ENCODE data around the gene IBTK.
"Not testable (repeated sequence)": the region's sequence is repeated elsewhere in the genome, so short reads cannot be mapped to it uniquely, and the experiment has no call there.

The IBTK gene, protein sequence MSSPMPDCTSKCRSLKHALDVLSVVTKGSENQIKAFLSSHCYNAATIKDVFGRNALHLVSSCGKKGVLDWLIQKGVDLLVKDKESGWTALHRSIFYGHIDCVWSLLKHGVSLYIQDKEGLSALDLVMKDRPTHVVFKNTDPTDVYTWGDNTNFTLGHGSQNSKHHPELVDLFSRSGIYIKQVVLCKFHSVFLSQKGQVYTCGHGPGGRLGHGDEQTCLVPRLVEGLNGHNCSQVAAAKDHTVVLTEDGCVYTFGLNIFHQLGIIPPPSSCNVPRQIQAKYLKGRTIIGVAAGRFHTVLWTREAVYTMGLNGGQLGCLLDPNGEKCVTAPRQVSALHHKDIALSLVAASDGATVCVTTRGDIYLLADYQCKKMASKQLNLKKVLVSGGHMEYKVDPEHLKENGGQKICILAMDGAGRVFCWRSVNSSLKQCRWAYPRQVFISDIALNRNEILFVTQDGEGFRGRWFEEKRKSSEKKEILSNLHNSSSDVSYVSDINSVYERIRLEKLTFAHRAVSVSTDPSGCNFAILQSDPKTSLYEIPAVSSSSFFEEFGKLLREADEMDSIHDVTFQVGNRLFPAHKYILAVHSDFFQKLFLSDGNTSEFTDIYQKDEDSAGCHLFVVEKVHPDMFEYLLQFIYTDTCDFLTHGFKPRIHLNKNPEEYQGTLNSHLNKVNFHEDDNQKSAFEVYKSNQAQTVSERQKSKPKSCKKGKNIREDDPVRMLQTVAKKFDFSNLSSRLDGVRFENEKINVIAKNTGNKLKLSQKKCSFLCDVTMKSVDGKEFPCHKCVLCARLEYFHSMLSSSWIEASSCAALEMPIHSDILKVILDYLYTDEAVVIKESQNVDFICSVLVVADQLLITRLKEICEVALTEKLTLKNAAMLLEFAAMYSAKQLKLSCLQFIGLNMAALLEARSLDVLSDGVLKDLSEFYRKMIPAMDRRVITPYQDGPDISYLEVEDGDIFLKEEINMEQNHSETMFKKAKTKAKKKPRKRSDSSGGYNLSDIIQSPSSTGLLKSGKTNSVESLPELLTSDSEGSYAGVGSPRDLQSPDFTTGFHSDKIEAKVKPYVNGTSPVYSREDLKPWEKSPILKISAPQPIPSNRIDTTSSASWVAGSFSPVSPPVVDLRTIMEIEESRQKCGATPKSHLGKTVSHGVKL (N-terminal part only)

DNA sequence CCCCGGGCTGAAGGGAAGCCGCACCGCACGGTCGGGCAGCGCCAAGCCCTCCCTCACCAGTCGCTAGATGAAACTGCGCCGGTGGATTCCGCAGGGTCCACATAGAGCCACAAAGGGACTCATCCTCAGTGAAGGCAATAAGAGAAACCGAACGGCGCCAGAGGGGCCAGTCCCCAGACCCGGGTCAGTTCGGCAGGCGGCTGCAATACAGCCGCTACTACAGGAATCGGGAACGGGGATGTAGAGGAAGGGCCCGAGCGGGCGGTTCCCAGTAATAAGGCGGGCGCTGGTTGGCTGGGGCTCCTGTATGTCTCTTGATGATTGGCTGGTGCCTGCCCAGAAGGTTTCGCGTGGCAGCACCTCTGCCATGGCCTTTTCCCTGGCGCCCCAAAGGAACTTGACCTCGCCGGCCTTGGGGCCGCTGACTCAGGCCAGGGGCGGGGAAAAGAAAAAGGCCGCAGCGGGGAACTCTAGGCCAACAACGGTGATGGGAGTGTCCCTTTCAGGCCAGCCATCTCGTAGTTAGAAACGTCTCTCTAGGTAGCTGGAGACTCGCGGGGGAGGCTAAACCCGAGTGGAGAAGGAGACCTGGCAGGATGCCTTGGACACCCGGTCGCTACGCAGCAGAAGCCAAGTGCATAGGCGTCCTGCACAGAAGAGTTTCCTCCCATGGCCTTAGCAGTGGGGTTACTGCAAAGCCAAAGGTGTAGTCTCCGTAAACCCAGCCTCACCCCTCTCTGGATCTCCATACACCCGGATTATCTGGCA lies at the start of gene IBTK:
TSS of gene IBTK (minus strand) at position 240 of the 768 bp plus-strand sequence. CDS start 7,258 bp downstream, outside the sequence.
- peak; percentile 81 for DNase-seq (ENCODE audit: low read depth)

DNA sequence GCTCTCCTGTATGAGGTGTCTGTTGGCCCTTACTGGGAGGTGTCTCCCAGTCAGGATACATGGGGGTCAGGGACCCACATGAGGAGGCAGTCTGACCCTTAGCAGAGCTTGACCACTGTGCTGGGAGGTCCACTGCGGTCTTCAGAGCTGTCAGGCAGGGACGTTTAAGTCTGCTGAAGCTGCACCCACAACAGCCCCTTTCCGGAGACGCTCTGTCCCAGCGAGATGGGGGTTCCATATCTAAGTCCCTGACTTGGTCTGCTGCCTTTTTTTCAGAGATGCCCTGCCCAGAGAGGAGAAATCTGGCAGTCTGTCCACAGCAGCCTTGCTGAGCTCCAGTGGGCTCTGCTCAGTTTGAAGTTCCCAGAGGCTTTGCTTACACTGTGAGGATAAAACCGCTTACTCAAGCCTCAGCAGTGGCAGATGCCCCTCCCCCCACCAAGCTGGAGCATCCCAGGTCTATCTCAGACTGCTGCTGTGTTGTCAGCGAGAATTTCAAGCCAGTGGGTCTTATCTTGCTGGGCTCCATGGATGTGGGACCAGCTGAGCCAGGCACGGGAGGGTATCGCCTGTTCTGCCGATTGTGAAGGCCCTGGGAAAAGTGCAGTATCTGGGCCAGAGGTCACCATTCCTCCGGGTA lies 36.3 kb upstream of the IBTK start:
- no peak for DNase-seq (ENCODE audit: low read depth)

DNA sequence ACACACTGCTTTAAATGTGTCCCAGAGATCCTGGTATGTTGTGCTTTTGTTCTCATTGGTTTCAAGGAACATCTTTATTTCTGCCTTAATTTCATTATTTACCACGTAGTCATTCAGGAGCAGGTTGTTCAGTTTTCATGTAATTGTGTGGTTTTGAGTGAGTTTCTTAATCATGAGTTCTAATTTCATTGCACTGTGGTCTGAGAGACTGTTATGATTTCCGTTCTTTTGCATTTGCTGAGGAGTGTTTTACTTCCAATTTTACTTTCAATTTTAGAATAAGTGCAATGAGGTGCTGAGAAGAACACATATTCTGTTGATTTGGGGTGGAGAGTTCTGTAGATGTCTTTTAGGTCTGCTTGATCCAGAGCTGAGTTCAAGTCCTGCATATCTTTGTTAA lies 34.0 kb upstream of the IBTK start:
- not testable (repeated sequence) for DNase-seq (ENCODE audit: low read depth)

DNA sequence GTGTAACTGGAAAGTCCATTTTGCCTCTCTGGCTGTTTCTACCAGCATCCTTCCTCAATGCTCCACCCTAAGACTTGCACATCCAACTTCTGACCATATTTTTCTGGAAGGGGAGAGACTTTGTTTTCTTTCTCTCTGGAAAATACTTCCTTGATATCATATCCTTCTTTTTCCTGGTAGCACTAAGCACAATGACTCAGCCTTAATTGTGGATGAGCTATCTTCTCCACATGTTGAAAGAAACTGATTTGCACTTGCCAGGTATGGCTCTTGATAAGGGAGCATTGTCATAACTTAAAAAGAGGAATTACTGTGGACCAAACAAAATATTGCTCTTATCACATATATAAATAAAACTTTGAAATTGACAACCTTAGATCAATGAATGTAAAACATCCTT lies 30.1 kb upstream of the IBTK start:
- DNase-seq (ENCODE audit: low read depth) = no peak

DNA sequence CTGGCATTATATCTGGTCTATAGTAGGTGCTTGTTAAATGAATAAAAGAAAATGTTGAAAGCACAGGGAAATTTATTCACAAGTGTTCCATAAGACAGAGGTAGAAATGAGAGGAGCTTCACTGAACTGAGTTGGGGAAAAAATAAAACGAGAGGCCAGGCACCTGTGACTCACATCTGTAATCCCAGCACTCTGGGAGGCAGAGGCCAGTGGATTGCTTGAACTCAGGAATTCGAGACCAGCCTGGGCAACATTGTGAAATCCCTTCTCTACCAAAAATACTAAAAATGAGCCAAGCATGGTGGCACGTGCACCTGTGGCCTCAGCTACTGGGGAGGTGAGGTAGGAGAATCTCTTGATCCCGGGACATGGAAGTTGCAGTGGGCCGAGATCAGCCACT lies 28.1 kb upstream of the IBTK start:
- DNase-seq (ENCODE audit: low read depth) = no peak

DNA sequence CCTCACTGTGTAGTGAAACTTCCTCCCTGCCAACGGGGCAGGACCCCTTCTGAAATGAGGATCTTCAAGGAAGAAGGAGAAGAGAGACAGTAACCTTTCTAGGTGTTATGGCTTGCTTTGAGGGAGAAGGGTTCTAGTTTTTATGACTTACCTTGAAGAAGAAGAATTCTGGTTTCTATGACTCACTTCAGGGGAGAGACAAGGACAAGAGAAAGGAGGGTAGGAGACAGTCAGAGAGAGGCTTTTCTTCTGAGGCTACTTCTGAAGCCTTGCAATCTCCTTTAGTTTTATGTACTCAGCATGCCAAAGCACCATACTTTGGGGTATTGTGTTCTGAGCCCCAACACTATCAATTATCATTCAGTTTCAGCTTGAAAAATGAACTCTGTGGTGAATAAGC lies 25.8 kb upstream of the IBTK start:
- no peak for DNase-seq (ENCODE audit: low read depth)

DNA sequence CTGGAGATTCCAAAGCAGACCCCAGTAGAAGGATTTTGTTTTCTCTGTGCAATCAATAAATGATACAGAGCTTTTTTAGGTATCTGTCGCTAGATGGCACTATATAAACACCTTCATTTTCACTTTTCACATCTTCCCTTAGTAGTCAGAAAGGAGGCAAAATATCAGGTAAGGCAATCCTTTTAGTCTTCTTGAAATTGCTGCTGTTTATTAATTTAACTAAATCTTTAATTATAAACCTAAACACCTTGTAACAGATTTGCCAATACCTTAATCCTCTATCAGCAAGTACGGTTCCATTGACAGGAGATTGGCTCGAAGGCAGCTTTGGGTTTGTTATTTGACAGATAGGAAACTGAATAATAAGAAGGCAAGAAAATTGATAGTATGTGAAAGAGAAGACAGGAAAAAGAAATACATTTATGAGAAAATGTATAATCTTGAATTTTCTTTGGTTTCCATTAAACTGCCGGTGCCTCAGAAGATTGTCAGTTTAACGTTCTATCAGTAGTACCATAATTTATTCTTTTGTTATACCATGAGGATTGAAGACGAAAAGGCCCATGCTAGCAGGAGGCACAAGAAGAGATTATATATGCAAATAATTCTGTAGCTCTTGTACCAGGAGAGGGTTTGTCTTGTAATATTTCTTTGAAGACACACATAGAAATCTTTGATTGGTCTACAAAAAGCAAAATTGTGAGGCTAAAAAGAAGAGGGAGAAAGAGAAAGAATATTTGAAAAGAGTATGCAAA lies 23.5 kb upstream of the IBTK start:
- no peak for DNase-seq (ENCODE audit: low read depth)

DNA sequence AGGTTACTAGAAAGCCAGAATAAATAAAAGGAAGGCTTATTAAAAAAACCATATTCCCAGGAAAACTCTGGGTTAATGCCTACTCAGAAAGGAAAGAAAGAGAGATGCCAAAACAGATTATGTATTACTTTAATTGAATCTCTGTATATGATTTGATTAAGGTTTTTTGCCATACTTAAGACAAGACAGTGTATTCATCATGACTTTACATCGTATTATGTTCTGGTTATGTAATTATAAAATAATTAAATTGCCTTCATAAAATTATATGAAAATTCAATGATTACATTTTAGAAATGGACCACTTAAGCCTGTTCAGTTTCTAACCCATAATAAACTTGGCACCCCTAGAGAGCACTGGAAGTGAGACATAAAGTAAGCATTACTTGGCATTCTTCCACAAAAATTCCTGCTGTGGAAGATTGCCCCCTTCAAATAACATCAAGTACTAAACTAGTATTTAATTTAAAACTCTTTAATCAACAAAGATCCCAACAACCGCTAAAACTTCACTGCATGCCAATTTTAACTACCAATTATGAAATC lies 20.8 kb upstream of the IBTK start:
- DNase-seq (ENCODE audit: low read depth) = no peak

DNA sequence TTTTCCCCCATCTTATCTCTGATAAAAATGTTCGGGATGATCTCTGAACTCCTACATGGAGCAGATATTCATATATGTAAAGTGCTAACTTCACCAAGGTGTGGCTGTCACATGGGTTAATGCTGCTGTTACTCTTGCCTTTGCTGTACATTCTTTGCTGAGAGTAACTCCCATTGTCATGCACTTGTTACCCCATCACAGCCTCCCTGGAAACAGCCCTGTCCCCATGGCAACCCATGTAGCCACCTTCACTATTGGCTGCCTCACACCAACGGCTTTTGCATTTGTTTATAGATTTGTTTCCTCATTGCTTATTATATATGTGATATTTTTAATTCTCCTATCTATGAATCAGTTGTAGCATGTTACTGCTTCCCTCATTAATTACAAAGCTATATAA lies 17.3 kb upstream of the IBTK start:
- no peak for DNase-seq (ENCODE audit: low read depth)

DNA sequence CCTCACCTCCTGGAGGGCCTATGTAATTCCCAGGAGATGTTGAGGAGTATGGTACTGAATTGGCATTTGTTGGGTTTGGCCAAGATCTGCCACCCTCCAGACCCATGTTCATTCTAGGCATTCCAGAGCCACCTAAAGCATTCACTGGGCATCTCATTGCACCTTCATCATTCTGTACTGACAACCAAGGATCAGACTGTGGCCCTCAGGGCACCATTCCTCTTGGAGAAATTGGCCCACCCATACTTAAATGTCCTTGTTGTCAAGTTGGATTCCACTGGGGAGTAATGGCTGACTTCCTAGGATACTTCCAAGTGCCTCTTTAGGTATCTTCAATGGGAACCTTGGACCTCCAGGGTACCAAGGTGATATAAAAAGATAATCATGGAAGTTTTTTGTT lies 16.8 kb upstream of the IBTK start:
- DNase-seq (ENCODE audit: low read depth) = no peak

DNA sequence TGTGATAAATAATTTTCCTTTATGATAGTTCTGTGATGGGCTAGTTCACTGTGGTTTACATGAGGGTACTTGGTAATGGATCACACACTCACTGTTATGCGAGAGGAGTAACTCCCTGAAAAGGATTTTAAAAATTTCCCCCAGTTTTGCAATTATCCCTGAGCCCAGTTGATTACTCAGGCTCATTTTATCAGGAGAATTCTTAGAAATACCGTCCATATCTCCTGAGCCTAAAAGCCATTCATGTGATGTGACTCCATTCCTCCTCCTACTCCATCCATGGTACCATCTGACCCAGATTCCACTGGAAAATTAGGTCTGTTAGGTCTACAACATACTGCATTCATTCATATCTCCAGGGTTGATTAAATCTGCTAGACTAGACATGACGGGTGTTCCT lies 16.4 kb upstream of the IBTK start:
- DNase-seq (ENCODE audit: low read depth) = no peak

DNA sequence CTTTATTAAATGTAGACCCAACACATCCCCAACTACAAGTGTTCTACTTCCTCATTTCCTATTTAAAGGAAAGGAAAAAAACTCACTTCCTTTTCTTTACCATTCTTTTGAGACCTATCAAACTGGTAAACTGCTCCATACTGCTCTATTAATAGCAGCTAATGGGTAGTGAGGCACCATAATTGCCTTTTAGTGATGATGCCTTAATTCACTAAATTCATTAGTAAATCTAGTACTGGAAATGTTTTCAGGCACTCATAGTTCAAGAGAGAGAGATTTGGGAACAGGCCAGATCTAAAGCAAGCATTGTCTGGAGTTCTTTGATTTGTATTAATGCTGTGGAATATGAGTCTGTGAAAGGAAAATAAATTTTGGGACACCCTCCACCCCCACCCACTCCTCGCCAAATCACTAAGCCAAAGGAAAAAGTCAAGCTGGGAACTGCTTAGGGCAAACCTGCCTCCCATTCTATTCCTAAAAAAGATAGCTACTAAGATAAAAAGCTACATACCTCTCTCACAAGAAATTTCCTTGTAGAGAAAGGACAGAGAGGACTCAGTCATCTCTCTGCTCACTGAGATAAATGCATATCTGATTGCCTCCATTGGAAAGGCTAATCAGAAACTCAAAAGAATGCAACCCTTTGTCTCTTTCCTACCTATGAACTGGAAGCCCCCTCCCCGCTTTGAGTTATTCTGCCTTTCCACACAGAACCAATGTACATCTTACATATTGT lies 13.6 kb upstream of the IBTK start:
- DNase-seq (ENCODE audit: low read depth) = no peak

DNA sequence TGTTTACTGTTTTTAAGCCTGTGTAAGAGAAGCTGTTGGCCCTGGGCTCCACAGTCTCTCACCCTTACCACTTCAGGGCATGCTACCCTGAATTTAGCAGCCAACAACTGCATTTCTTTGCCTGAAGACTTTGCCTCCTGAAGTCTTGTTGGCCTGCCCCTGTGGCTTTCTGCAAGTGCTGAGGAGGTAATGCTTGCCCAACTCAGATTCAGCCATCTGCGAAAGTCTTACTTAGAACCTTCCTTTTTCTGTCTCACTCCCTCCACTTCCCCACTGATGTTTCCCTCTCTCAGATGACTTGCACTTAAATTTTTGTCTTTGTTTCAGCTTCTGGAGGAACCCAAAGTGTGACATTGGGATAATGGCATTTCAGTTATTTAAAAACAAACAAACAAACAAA lies 11.8 kb upstream of the IBTK start:
- DNase-seq (ENCODE audit: low read depth) = no peak

DNA sequence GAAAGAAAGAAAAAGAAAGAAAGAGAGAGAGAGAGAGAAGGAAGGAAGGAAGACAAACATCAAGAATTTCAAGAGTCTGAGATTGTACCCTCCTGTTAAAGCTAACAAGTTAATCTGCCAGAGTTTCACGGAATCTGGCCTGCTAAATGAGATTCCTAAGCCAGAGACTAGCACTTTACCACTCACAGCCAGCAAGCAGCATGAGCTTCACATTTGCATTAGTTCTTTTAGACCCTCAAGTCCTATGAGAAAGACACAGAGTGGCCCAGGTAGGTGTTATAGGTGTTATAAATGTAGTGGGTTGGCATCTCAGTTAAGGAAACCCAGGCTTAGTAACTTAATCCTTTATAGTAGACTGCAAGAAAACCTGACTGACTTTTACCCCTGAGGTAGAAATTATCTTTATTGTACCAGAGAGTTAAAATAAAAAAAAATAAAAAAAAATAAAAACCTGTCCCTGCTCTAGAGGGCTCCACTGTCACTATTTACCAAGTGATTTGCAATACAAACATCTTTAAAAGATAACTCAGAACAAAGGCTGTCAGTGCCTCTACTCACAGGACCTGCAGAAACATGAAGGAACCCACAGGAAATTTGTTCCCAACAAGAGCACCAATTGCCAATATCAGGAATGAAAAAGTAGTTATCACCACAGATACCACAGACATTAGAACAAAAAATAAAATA lies 9.7 kb upstream of the IBTK start:
- no peak for DNase-seq (ENCODE audit: low read depth)

DNA sequence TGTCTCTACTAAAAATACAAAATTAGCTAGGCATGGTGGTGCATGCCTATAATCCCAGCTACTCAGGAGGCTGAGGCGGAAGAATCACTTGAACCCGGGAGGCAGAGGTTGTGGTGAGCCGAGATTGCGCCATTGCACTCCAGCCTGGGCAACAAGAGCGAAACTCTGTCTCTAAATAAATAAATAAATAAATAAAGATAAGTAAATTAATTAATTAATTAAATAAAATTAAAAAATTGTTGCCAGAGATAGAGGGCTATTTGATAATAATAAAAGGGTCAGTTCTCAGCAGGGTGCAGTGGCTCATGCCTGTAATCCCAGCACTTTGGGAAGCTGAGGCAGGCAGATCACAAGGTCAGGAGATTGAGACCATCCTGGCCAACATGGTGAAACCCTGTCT lies 7.2 kb upstream of the IBTK start:
- not testable (repeated sequence) for DNase-seq (ENCODE audit: low read depth)

DNA sequence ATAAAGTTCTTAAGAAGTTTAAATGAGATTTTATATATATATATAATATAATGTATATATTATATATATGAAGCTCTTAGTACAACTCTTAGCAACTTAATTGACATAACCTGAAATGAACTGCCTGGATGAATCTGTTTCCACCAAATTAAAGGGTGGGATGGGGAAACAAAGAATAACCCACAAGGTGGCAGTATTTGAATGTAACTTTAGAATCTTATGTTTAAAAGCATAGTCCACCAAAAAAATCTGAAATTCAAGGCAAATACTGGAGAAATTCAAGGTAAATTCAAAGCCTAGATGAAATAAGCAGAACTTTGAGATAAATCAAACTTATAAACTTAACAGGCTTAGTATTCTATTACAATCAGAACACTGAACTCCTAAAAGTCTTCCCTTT lies 4.4 kb upstream of the IBTK start:
- no peak for DNase-seq (ENCODE audit: low read depth)

DNA sequence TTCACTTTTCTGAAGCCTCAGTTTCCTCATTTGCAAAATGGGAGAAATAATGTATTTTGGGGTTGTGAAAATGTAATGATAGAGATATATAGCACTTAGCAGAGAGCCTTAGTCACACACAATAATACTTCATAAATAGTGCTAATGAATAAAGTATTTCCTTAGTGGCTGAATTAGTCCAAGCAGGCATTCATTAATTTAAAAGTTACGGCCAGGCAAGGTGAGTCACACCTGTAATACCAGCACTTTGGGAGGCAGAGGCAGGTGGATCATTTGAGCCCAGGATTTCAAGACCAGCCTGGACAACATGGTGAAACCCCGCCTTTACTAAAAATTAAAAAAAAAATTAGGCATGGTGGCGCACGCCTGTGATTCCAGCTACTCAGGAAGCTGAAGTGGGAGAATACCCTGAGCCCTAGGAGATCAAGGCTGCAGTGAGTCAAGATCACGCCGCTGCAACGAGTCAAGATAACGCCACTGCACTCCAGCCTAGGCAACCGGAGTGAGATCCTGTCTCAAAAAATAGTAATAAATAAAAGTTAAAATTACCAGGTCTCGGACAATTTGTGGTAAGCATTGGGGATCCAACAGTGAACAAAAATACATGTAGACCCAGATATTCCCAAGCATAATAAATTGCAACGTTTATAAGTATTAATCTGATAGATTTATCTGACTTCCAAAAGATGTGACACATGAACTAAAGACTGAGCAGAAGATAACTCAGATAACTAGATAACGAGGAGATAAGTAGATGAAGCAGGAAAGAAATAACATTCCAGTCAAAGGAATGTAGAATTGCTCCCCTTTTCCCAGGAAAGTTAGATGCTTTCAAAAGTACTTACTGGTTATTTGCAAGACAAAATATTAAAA lies 2.1 kb upstream of the IBTK start:
- DNase-seq (ENCODE audit: low read depth) = no peak

DNA sequence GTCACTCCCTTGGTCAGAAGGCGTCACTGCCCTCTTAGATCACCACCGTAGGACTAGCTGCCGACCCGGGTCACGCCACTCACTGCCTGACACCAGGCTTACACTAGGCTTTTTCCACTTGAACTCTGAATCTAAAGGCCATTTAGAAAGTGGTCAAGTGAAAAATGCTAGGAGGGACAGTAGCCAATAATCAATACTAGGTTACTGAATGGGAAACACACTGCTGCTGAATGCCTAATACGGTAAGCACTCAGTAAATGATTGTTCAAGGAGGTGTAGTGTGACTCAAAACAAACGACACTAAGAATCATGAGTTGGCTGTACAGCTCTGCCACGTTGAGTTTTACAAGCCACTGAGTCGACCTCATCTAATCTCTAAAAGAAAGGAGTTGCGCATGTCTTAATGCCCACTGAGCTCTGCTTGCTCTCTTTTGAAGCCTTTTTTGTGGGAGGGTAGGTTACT lies 760 bp upstream of the IBTK start:
- DNase-seq (ENCODE audit: low read depth) = no peak
